ENCODE data around the gene MFSD6.
A peak's percentile ranks its signal among the peaks of the same experiment; 100 is the strongest.
"Not testable (repeated sequence)": the region's sequence is repeated elsewhere in the genome, so short reads cannot be mapped to it uniquely, and the experiment has no call there.

MFSD6 gene

DNA sequence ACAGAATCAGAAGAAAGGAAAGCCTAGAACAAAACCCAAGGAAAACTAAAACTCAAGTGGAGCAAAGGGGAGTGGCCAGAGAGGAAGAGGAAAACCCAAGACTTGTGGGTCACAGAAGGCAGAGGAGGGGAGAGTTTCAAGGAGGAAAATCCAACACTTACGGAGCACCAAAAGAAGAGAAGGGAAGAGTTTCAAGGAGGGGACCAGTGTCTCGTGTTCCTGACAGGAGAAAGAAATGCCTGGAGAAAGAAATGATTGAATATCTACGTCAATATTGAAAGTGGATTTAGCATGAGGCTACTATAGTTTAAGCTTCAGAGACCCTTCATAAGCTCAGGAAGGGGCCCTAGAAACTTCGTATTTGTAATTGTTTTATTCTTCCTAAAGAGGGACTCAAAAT lies 1.4 kb upstream of the MFSD6 start:
- DNase-seq, result no peak

DNA sequence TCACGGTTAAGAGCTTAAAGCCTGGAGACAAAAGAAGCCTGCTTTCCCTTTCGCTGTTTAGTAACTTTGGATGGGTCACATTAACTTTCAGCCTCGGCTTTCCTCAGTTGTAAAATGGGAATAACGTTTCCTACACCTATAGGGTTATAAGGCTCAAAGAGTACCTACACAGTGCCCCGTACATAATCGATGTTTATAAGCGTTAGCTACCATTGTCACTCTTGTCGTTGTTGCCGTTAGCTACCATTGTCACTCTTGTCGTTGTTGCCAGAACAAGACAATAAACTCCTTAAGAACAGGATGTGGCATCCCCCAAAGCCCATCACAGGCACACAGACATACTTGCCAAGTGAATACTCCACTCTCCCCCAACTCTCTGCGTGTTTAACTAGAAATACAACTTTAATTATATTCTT lies 901 bp upstream of the MFSD6 start:
- peak; percentile 8 to 82 (median 74) for DNase-seq

DNA sequence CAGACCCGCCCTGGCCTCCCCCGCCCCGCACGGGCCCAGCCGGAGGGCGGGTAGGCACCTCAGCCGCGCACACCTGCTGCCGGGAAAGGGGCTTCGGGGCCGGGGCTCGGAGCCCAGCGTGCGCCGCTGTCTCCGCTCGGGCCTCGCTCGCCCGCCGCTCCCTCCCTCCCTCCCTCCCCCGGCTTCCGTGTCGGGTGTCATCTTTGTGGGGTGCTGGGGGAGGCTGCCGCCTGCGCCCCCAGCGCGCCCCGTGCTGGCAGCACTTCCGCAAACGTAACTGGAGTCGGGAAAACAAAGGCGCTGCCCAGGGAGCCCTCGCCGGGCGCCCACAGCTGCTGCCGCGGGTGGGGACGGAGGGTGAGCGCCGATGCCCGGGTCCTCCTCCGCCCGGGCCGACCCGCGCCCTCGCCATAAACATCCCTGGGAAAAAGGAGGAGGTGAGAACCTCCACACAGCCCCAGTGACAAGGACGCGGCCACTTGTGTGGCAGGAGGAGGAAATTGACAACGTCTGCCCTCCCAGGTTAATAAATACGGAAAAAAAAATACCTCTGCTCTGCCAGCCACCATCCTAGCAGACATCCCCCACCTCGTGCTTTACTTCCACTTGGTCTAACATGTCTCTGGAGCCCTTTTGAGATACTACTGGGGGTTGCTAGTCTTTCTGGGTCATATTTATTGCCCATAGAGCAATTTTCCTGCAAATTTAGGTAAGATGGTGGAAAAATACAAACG lies 550 bp downstream of the MFSD6 start:
- peak; percentile 44 to 88 (median 88) for DNase-seq

DNA sequence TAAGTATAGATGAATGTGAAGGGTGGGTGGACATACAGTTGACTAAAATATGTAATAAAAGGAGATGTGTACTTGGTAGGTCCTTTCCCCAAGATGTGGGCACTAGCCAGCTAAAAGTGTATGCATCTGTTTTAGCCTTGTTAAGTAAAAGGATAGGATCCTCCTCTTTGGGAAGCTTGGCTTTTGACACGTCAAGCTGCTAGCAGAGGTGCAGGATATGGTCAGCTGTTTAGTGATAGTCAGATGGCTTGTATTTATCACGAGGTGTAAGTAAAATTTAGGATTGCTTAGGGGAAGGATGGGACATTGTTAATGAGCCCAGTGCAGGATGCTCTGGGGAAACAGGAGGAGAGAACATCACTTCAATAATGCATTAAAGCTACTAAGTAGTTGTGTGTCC lies 1.5 kb downstream of the MFSD6 start:
- DNase-seq, result peak in 1 of 3 experiments; percentile 55

DNA sequence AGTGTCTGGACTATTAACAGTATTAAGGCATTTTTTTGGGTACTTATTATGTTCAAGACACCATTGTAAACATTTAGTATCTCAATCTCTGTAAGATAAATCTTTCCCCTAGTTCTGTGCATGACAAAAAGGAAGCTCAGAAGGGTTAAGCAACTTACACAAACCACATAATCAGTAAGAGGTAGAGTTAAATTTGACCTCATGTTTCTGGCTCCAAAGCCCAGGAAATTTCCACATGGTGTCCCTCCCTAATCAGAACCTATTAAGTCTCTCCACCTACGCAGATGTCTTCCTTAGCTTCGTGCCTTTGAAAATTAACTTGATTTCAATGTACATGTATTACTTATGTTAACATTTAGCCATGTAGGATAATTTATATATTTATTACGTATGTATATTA lies 2.0 kb downstream of the MFSD6 start:
- DNase-seq, result peak in 1 of 3 experiments; percentile 17

DNA sequence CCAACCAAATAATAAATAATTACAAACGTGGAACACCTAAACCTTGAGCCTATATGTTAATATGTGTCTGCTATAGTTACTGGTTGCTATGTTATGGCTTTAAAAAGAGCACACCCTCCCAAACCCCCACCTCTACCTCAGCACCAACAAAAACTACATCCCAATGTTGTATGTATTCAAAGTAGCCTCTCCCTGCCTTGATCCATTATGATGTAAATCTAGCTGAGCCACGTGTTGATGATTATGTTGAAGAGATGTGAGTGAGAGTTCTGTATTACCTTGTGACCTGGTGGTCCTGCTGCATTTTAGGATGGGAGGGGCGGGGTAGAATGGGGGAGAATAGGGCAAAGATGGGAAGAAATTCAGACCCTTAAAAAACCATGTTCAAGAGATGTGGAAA lies 4.8 kb downstream of the MFSD6 start:
- no peak for DNase-seq

DNA sequence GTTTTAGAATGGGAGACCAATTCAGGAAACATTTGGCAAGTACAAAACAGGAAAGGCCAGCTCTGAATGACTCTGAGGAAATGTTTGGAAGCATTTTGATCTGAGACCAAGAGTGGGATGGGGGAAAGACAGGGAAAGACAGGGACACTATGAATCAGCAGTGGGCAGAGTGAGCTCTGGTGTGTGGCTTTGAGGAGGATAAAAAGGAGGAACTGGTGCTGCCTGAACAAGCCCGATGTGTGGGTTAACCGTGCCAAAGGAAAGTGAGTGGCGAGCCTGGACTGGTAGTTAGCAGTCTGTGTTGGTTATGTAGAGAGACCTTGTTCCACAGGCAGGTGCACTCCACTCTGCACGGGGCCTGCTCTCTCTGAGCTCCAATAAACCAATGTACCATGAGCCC lies 5.3 kb downstream of the MFSD6 start:
- DNase-seq, result no peak

DNA sequence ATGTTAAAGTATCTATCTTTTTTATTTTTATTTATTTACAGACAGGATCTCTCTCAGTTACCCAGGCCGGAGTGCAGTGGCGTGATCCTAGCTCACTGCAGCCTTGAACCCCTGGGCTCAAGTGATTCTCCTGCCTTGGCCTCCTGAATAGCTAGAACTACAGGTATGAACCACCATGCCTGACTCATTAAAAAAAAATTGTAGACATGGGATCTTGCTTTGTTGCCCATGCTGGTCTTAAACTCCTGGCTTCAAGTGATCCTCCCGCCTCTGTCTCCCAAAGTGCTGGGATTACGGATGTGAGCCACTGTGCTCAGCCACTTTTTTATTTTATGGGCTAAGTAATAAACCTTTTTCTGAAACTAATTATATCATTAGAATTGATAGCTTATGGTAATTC lies 7.1 kb downstream of the MFSD6 start:
- no peak for DNase-seq

DNA sequence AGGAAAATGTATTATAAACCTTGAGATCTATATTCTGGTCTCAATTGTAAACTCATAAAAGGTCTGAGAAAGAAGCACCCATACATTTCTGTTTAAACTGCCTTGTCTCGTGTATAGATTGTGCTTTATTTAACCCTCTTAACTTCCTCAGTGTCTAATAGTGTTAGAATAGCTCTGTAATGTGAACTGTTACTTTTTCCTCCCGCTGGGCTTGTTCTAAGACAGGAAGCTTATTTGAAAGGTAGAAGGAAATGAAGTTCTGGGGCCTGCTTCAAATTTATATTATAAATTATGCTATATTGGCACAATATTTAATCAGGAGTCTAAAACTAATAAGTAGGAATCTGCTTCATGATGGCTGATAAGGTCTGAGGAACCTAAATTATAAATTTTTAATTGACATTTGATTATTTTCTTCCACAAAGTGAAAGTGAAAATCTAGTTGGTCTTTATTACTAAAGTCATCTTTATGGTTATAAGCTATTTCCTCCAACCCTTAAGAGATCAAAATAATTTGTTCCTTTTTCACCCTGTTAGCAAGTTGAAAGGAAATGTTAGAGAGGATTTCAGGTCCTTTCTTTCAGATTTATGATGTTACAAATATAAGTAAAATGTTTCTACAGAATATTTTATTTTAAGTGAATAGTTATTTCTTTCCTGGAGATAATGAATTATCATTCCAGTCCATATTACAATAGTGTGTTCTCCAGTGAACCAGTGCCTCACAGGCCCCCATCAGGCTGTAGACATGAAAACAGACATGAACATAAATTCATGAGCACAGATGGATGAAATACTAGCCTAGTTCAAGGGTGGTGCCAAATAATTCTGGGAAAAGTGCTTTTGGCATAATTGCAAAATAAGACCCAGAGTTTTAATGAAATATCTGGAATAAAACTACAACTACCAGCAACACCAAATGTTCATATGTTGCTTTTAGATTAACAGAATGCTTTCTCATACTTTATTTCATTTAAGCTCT lies 7.9 kb downstream of the MFSD6 start:
- no peak for DNase-seq

DNA sequence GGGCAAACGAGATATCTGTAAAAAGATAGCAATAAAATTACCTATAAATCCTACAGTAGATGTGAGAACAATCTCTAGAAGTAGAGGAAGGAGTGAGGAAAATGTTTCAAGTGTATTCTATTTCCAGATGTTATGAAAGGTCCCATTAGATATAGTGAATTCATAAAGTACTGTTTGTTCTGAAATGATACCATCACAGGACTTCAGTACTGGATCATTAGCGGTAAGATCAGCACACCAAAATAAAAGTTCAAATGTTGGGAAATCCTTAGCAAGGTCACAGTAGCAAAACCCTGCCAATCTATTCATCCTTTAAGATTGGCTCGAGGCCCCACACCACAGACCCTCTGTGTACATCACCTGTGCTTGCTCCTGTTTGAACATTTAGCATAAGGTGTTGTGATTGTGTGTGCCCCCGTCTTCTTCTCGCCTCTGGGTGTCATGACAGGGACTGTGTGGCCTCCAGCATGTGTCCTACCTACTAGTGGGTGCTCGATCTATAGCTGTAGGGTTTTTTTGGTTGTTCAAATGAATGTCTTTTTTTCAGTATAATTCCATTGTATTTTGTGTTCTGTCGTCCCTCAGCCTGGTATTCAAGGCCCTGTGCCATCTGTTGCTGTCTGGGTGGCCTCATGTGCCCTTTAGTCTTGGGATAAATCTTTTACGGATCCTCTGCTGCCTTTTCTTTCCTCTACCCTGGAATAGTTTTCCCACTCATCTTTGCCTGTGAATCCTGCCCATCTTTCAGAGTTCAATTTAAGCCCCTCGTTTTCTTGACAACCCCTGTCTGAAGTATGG lies 9.1 kb downstream of the MFSD6 start:
- DNase-seq, result no peak

DNA sequence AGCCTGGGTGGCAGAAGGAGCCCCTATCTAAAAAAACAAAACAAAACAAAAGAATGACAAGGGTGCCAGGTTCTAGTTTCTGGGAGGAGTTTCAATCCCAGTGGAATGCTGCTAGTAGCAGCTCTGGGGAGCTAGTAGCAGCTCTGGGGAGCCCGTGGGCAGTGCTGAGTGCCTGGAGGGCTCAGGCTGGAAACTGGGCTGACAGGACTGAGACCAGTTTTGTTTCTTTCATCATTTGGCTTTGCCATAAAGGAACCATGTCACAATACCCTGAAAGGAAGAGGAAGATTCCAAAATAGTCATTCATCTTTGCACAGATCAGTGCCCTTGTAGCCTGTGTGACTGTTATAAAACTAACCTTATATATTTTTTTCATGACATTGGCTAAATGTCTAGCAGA lies 10.6 kb downstream of the MFSD6 start:
- no peak for DNase-seq

DNA sequence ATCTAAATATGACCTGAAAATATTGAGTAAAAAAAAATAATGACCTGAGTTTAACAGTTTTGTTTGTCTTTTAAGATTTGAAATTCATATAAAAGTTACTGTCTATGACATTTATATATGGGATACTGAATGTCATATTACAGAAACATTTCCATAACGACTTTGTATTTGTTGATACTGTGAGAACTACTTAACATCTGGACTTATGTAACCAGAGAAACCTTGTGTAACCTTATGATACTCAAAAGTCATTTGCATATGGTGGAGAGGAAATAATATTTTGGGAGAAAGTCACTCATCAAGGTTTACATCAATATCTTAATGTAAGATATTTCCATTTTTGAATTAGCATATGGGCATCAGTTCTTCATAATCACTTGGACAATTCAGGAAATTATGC lies 12.6 kb downstream of the MFSD6 start:
- no peak for DNase-seq

DNA sequence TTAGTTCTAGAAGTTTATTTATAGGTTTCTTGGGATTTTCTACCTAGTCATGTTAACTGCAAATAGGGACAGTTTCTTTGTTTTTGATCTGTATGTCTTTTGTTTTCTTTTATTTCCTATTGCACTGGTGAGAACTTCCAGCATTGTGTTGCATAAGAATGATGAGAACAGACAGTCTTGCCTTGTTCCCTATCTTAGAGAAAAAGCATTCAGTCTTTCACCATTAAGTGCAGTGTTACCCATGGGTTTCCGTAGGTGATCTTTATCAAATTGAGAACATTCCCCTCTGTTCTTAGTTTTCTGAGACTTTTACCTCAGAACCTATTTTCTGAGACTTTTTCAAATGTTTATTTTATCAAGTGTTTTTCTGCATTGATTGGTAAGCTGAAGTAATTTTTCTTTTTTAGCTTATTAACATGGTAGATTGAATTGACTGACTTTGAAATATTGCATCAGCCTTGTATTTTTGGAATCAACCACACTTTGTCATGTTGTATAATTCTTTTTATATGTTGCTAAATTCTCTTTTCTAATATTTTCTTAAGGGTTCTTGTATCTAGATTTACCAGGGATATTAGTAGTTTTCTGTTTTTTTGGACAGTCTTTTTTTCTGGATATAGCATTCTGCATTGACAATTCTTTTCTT lies 17.2 kb downstream of the MFSD6 start:
- no peak for DNase-seq

DNA sequence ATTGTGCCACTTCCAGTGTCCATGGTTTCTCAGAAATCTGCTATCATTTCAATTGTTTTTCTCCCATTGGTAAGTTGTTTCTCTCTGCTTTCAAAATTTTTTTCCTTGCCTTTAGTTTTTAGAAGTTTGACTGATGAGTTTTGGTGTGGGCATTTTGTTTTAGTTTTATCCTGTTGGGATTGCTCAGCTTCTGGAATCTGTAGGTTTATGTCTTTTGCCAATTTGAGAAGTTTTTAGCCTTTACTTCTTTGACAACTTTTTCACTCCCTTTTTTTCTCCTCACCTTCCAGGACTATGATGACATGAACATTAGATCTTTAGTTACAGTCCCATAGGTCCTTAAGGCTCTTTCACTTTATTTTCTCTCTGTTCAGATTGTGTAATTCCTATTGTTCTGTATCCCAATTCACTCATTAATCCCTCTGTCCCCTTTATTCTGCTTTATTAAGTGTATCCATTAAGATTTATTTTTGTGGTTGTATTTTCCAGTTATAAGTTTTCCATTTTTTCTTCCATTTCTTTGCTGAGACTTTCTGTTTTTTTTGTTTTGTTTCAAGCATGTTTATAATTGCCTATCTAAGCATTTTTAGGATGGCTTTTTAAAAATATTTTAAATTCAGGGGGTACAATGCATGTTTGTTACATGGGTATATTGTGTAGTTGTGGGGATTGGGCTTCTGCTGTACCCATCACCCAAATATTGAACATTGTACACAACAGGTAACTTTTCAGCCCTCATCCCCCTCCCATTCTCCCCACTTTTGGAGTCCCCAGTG lies 17.9 kb downstream of the MFSD6 start:
- no peak for DNase-seq

DNA sequence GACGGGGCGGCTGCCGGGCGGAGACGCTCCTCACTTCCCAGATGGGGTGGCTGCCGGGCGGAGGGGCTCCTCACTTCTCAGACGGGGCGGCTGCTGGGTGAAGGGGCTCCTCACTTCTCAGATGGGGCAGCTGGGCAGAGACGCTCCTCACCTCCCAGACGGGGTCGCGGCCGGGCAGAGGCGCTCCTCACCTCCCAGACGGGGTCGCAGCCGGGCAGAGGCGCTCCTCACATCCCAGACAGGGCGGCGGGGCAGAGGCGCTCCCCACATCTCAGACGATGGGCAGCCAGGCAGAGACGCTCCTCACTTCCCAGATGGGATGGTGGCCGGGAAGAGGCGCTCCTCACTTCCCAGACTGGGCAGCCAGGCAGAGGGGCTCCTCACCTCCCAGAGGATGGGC lies 22.7 kb downstream of the MFSD6 start:
- not testable (repeated sequence) for DNase-seq

DNA sequence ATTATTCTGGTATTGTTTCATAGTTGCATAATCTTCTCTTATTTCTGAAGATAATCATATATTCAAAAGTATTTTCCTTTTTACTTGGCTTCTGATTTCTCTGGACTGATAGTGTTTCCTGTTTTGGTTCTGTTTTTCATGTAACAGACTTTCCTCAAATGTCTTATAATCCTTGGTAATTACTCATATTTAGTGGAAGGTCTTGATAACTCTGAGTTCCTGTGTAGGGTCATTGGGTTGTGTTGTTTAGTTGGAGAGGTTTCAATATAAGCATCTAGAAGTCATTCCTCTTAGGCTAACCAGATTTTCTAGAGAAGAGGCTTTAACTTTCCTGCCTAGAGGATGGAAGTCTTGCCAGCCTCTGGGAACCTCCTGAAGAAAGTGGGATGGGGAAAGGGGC lies 23.8 kb downstream of the MFSD6 start:
- DNase-seq, result no peak

DNA sequence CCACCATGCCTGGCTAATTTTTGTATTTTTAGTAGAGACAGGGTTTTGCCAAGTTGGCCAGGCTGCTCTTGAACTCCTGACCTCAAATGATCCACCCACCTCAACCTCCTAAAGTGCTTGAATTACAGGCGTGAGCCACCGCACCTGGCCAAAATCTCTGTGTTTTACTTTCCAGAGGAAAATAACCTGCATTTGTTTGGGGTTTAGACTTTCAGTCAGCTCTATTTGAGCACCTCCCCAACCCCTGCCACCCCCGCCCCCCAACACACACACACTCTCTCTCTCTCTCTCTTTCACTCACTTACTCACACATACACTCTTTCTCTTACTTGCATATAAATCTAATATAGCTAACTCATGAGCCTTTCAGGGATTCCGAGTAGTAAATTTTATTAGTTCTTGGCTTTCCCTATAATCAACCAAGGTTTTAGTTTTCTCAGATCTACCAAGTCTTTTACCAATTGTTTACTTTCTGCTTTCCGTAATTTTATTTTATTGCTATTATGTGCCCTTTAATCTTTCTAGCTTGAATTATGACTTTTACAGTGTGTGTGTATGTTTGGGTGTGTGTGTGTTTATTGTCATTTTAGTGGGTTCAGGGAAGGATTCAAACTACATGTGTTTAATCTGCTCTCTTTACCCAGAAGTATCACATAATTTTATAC lies 24.5 kb downstream of the MFSD6 start:
- DNase-seq, result peak in 1 of 3 experiments; percentile 29

DNA sequence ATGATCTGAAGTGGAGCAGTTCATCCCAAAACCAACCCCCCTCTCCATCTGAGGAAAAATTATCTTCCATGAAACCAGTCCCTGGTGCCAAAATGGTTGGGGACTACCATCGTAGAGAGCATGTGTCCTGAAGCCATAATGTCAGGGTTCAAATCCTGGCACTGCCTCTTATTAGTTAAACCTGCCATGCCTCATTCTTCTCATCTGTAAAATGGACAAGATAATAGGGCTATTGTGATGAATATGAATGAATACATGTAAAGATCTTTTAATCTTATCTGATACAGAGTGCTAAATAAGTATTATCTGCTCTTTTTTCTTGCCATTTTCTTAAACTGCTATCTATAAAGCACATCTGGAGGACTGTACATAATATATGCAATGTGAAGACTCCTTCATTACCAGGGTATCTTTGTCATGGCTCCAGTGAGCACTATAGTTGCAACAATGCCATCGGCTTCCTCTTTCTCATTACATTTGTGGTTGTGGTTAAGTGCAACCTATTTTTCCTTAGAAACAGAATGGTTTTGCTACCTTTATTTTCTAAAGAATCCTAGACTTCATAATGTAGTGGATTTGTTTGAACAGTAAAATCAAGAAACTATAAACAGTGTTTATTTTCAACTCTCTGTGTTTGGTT lies 27.0 kb downstream of the MFSD6 start:
- peak in 1 of 3 experiments; percentile 30 for DNase-seq

DNA sequence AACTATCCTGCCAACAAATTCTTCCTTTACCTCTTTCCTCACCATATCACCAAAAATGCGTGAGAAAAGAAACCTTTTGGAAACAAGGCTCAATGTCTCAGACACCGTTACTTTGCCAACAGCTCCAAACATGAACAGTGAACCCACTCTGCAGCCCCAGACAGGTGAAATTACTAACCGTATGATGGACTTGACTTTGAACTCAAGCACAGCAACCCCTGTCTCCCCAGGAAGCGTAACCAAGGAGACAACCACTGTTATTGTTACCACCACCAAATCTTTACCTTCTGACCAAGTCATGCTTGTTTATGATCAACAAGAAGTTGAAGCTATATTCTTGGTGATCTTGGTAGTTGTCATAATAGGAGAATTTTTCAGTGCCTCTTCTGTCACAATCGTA lies 28.4 kb downstream of the MFSD6 start:
- DNase-seq, result no peak

DNA sequence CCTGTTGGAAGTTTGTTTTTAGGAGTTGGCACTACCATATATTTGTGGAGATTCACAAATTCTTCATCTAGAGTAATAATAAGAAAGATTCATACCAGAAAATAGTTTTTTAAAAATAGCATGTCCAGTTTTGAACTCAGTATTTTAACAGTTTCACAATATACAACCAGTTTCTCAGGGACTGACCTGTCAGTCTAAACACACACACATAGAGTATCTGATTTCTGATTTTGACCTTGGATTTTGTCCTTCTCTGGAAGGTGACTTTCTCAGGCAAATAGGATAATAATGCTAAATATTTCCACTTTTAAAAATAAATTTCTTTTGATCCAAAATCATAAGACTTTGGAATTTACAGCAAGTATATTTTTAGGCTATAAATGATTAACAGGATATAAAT lies 32.0 kb downstream of the MFSD6 start:
- no peak for DNase-seq

DNA sequence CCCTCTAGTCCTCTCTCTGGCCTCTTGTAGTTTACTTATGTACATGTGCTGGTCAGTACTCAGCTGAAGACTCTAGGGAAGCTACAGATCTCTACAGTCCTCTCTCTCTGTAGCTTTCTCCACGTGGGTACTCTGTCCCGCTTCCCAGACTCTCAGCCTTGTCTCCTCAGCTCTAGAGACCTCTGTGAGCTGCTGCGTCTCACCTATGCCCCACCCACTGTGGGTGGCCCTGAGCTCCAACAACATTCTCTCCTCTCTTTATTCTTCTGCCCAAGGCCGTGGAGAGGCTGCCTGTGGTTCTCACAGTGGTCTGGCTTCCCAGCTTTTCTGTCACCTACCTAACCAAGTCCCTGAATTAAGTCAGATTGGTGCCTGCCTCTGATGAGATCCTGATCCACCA lies 33.4 kb downstream of the MFSD6 start:
- DNase-seq, result no peak
